Measurements from ENCODE around the gene HERC2. TPM values are rescaled to one million over a fixed set of nuclear protein-coding genes. Genes with fewer than 3 reads are reported as not detected.

Gene HERC2
- total RNA-seq, 2 donors from 2014 or later: 105 to 112 TPM

DNA sequence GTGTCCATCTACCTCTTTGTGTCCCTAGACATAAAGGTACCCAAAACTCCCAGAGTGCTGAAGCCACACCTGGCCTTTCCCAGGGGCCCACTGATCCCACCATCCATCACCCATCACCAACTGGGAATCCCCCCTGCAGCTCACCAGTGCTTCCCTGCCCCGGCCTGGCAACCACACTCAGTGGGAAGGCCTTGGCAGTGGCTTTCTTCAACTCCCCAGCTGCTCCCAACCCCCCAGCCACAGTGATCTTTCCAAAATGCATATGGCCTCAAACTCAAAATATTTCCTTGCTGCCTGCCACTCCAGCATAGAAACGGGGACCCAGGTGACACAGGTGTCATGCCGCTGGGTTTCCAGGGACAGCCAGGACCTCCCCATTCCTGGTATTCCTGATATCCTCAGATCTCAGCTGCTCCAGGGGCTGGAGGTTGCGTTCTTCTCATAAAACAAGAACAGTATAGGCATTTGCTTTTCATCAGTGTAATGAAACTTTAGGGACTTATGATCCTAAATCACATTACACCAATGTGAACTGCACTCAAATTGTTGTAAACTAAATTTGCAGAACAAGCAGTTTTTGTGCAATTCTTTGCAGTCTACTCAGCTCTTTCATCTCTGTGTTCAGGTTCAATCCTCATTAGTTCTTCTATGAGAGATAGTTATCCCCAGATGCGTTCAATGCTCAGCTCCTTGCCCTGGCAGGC lies 224.2 kb downstream of the HERC2 start:
- H3K9ac ChIP-seq (ENCODE audit: extremely low read depth, low read length, poor library complexity, severe bottlenecking): no peak overlapping the region
- no peaks in the 10 kb centered on the region for H3K9me3 ChIP-seq (ENCODE audit: control insufficient read depth, low read length)
- TF ChIP-seq, protein P1, sequence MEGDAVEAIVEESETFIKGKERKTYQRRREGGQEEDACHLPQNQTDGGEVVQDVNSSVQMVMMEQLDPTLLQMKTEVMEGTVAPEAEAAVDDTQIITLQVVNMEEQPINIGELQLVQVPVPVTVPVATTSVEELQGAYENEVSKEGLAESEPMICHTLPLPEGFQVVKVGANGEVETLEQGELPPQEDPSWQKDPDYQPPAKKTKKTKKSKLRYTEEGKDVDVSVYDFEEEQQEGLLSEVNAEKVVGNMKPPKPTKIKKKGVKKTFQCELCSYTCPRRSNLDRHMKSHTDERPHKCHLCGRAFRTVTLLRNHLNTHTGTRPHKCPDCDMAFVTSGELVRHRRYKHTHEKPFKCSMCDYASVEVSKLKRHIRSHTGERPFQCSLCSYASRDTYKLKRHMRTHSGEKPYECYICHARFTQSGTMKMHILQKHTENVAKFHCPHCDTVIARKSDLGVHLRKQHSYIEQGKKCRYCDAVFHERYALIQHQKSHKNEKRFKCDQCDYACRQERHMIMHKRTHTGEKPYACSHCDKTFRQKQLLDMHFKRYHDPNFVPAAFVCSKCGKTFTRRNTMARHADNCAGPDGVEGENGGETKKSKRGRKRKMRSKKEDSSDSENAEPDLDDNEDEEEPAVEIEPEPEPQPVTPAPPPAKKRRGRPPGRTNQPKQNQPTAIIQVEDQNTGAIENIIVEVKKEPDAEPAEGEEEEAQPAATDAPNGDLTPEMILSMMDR (conservative IDR thresholded peaks at IDR 0.05): no peak
- WGBS, 2 experiments (ENCODE audit: insufficient coverage in 1 of 2, insufficient read length in 1 of 2): 82 to 86% methylated on average over 4 to 5 of the region's 5 CpGs
- peak; percentile 36 for DNase-seq
- peaks cover 6% of the 10 kb centered on the region for H3K4me1 Mint-ChIP-seq
- peaks cover 95% of the 10 kb centered on the region for H3K27me3 Mint-ChIP-seq (ENCODE audit: insufficient read depth)
- no peaks in the 10 kb centered on the region for H3K36me3 Mint-ChIP-seq (ENCODE audit: low read depth)
- no peaks in the 10 kb centered on the region for H3K4me1 ChIP-seq (ENCODE audit: control insufficient read depth, insufficient read depth, low read length)
- H3K27ac Mint-ChIP-seq: no peak overlapping the region
- no peak overlapping the region for H3K27ac ChIP-seq (ENCODE audit: low read depth, low read length)
- peak overlapping the region; percentile 57 for H3K4me3 Mint-ChIP-seq
- no peaks in the 10 kb centered on the region for H3K36me3 ChIP-seq (ENCODE audit: control insufficient read depth, insufficient read depth, low read length)
- peaks cover 94% of the 10 kb centered on the region for H3K27me3 ChIP-seq (ENCODE audit: control insufficient read depth, insufficient read depth, low read length, poor library complexity, severe bottlenecking)
- H3K9me3 Mint-ChIP-seq: no peaks in the 10 kb centered on the region
- no peak overlapping the region for H3K4me3 ChIP-seq (ENCODE audit: low read length)

DNA sequence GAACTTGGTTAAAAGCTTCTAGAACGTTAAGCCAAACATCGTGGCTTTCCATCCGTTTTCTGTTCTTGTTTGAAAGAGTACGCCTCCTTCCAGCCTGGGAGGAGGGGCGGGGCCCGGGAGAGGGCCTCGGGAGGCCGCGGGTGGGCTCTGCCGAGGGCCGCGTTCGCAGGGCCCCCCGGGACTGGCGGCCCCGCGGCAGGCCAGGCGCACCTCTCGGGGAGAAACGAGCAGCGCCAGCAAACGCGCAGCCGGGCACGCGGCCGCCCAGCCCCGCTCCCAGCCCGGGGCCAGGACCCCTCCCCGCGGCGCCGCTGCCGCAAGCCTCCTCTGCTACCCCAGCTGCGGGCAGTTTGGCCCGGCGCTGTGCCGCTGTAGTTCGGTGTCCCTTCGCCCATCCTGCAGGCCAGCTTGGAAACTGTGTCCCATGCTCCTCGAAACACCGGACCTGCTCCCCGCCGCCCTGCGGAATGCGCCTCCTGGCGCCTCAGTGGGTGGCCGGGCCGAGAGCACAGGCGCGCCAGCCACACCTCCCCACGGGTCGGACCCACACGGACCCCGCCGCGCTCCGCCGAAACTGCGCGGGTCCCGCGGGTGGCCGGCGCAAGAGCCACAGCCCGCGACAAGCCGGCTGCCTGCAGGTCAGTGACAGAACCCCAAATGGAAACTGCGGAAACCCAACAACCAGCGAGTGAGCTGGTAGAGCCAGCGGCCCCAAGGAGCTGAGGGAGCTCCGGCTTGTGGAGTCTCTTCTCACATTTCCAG lies 225.1 kb downstream of the HERC2 start:
- Mint-ChIP-seq H3K9me3 (peaks cover 2% of the 10 kb centered on the region), H3K36me3 (ENCODE audit: low read depth) (no peaks in the 10 kb centered on the region), H3K27me3 (ENCODE audit: insufficient read depth) (peaks cover 94% of the 10 kb centered on the region), H3K4me1 (peaks cover 6% of the 10 kb centered on the region), H3K4me3 (peak overlapping the region; percentile 57), H3K27ac (no peak overlapping the region)
- TF ChIP-seq, protein P1 (conservative IDR thresholded peaks at IDR 0.05): no peak
- WGBS, 2 experiments (ENCODE audit: insufficient coverage in 1 of 2, insufficient read length in 1 of 2): 2 to 3% methylated on average over 27 to 72 of the region's 72 CpGs
- Histone ChIP-seq H3K4me3 (ENCODE audit: low read length) (peak overlapping the region; percentile 68), H3K4me1 (ENCODE audit: control insufficient read depth, insufficient read depth, low read length) (no peaks in the 10 kb centered on the region), H3K27me3 (ENCODE audit: control insufficient read depth, insufficient read depth, low read length, poor library complexity, severe bottlenecking) (peaks cover 99% of the 10 kb centered on the region), H3K27ac (ENCODE audit: low read depth, low read length) (no peak overlapping the region), H3K9me3 (ENCODE audit: control insufficient read depth, low read length) (peaks cover 2% of the 10 kb centered on the region), H3K9ac (ENCODE audit: extremely low read depth, low read length, poor library complexity, severe bottlenecking) (no peak overlapping the region), H3K36me3 (ENCODE audit: control insufficient read depth, insufficient read depth, low read length) (no peaks in the 10 kb centered on the region)
- DNase-seq: peak; percentile 79

DNA sequence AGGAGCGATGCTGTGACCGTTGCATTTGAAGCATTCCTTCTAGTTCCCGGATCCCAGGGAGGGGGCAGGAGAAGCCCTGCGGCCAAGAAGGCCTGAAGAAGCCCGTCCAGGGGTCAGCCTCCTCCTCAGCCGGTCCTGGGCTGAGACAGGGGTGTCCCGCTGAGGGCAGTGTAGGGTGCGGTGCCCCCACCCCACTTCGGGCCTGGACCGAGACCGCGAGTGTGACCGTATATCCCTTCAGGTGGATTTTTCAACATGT lies 225.6 kb downstream of the HERC2 start:
- Histone ChIP-seq H3K9ac (ENCODE audit: extremely low read depth, low read length, poor library complexity, severe bottlenecking) (no peak overlapping the region), H3K4me1 (ENCODE audit: control insufficient read depth, insufficient read depth, low read length) (no peaks in the 10 kb centered on the region), H3K4me3 (ENCODE audit: low read length) (peak overlapping the region; percentile 68), H3K9me3 (ENCODE audit: control insufficient read depth, low read length) (peaks cover 7% of the 10 kb centered on the region), H3K27me3 (ENCODE audit: control insufficient read depth, insufficient read depth, low read length, poor library complexity, severe bottlenecking) (peaks cover 94% of the 10 kb centered on the region), H3K36me3 (ENCODE audit: control insufficient read depth, insufficient read depth, low read length) (no peaks in the 10 kb centered on the region), H3K27ac (ENCODE audit: low read depth, low read length) (no peak overlapping the region)
- no peak for DNase-seq
- Mint-ChIP-seq H3K36me3 (ENCODE audit: low read depth) (no peaks in the 10 kb centered on the region), H3K9me3 (peaks cover 7% of the 10 kb centered on the region), H3K4me1 (peaks cover 6% of the 10 kb centered on the region), H3K4me3 (peak overlapping the region; percentile 57), H3K27me3 (ENCODE audit: insufficient read depth) (peaks cover 94% of the 10 kb centered on the region), H3K27ac (no peak overlapping the region)
- TF ChIP-seq, protein P1 (conservative IDR thresholded peaks at IDR 0.05): no peak
- 2% methylated on average over 7 to 13 of the region's 13 CpGs for WGBS, 2 experiments (ENCODE audit: insufficient coverage in 1 of 2, insufficient read length in 1 of 2)
